ENCODE data around the gene VGLL4. TPM values are rescaled to one million over a fixed set of nuclear protein-coding genes. Genes with fewer than 3 reads are reported as not detected.

VGLL4 gene
- total RNA-seq, 1 donor from 2014 or later: 48.7 TPM

DNA sequence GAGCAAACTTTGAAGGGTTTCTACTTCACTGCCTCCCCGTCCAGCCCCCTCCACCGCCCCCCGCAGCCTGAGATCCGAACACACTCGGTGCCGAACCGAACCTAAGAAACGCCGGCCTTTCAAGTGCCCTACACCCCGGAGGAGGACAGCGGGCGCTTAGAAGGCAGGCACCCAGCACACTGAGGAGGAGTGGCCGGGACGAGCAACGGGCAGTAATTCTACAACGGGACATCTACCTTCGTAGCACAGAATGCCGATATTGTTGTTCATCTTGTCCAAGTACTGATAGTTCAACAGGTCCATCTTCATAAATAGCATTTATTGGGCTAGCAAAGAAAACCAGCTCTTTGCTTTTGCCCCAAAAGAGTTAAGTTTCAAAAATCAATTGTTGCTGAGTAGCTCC, 513 bp downstream of the VGLL4 start:
- peak; percentile 13 for DNase-seq (ENCODE audit: low spot score)
- no peaks in the 10 kb centered on the region for H3K9me3 Mint-ChIP-seq
- intact Hi-C loops (cut with micrococcal nuclease): loop anchor here (1.0 to 10.0 kb wide), 9 partner anchors 17 to 1782 kb away; partner anchors contain the start of genes ATG7, NUP210 and TAMM41
- H3K4me3 Mint-ChIP-seq: peak overlapping the region; percentile 95
- H3K4me1 Mint-ChIP-seq (ENCODE audit: low read depth): peaks cover 43% of the 10 kb centered on the region
- H3K27me3 Mint-ChIP-seq (ENCODE audit: insufficient read depth): peaks cover 15% of the 10 kb centered on the region
- H3K27ac Mint-ChIP-seq: peak overlapping the region; percentile 96
- peaks cover 18% of the 10 kb centered on the region for H3K36me3 Mint-ChIP-seq (ENCODE audit: low read depth)

DNA sequence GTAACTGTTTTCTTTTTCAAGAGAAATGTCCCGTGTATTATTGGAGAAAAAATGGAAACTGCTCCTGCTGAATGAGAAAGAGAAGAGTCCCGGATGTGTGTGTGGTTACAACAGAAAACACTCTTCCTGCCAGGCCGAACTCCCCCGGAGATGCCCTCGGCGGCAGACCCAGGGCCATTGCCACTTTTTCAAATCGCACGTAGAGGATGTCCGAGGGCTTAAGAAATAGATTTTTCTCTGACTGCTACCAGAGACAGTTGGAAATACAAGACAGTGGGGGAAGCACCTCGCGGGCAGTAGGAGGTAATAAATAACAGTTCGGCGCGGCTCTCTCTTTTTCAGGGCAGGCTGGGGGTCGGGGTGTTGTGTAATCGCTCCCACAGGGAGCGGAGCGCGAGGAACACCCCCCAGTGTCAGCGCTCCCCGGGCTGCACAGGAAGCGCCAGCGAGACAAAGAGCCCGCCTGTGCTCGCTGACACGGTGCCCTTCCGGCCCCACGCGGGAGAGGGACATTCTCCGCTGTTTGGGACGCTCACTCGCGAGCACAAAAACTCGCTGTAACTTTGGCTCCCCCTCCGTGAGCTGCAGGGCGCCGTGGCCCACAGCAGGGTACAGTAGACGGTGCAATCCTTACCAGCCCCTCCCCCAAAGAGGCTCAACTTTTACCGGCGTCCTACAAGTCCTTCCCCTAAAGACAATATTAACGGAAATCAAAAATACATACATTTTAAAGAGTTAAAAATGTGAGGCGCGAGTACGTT, 1.1 kb downstream of the VGLL4 start:
- peaks cover 49% of the 10 kb centered on the region for H3K4me1 Mint-ChIP-seq (ENCODE audit: low read depth)
- peak; percentile 57 for DNase-seq (ENCODE audit: low spot score)
- H3K27ac Mint-ChIP-seq: peak overlapping the region; percentile 96
- peak overlapping the region; percentile 95 for H3K4me3 Mint-ChIP-seq
- intact Hi-C loops (cut with micrococcal nuclease): loop anchor here (1.0 to 10.0 kb wide), 10 partner anchors 8 to 1782 kb away; partner anchors contain the start of genes ATG7, NUP210 and TAMM41
- no peaks in the 10 kb centered on the region for H3K9me3 Mint-ChIP-seq
- H3K36me3 Mint-ChIP-seq (ENCODE audit: low read depth): peaks cover 19% of the 10 kb centered on the region
- peaks cover 12% of the 10 kb centered on the region for H3K27me3 Mint-ChIP-seq (ENCODE audit: insufficient read depth)

DNA sequence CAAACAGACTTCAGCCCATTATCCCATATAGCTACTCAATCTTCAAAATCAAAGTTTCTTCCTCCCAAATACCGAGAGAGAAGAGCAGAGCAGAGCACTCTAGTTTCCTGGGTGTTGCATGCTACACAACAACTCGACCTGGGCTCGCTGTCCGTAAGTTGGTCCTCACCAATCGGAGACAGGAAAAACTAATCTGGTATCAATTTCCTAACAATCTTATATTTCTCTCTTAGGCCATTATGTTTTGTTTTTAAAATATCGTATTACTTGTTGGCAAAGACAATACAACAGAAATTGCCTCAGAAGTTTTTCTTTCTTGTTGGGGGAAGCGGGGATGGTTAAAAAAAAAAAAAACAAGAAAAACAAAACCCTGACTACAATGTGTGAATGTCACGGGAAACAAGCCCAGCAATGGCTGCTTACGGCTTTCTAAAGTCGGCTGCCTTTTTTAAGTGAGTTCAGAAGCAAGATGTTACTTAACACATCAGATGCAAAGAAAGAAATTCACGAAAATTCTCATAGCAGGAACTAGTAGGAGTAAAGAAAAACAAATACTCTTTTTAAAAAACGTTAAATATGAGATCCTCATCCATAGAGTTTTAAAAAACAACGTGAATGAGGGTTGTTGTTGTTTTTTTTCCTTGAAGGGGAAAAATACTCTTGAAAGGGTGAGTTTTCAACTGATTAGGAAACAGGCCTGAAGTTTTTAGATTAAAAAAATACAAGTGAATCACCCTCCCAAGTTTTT, 1.9 kb downstream of the VGLL4 start:
- H3K4me1 Mint-ChIP-seq (ENCODE audit: low read depth): peaks cover 53% of the 10 kb centered on the region
- H3K36me3 Mint-ChIP-seq (ENCODE audit: low read depth): peaks cover 22% of the 10 kb centered on the region
- DNase-seq (ENCODE audit: low spot score): no peak
- H3K27me3 Mint-ChIP-seq (ENCODE audit: insufficient read depth): peaks cover 6% of the 10 kb centered on the region
- intact Hi-C loops (cut with micrococcal nuclease): loop anchor here (1.0 to 10.0 kb wide), 9 partner anchors 8 to 1783 kb away; partner anchors contain the start of genes ATG7, NUP210 and TAMM41
- H3K9me3 Mint-ChIP-seq: no peaks in the 10 kb centered on the region
- peak overlapping the region; percentile 96 for H3K27ac Mint-ChIP-seq
- peak overlapping the region; percentile 95 for H3K4me3 Mint-ChIP-seq

DNA sequence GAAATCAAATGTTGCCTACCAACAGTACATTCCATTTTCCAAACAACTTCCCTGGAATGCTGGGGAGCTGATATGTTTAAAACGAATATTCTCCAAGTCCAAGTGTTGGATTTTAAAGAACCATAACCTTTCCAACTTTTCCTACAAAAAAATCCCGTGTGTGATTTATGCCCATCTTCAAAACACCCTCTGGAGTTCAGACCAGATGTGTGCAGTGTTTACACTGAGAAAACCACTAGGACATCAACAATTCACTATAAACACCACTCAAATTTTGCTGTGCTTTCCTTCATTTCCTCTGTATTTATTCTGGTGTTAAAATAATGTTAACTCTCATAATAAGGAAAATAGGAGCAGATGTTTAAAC, 2.4 kb downstream of the VGLL4 start:
- peaks cover 53% of the 10 kb centered on the region for H3K4me1 Mint-ChIP-seq (ENCODE audit: low read depth)
- DNase-seq (ENCODE audit: low spot score): no peak
- peak overlapping the region; percentile 96 for H3K27ac Mint-ChIP-seq
- peak overlapping the region; percentile 95 for H3K4me3 Mint-ChIP-seq
- H3K36me3 Mint-ChIP-seq (ENCODE audit: low read depth): peaks cover 25% of the 10 kb centered on the region
- intact Hi-C loops (cut with micrococcal nuclease): loop anchor here (5.0 to 10.0 kb wide), 4 partner anchors 59 to 1784 kb away; partner anchors contain the start of genes NUP210 and TAMM41
- no peaks in the 10 kb centered on the region for H3K9me3 Mint-ChIP-seq
- H3K27me3 Mint-ChIP-seq (ENCODE audit: insufficient read depth): peaks cover 4% of the 10 kb centered on the region

- Mint-ChIP-seq H3K36me3 (ENCODE audit: low read depth) (peaks cover 28% of the 10 kb centered on the region), H3K27me3 (ENCODE audit: insufficient read depth) (peaks cover 4% of the 10 kb centered on the region), H3K27ac (no peak overlapping the region), H3K4me1 (ENCODE audit: low read depth) (peaks cover 64% of the 10 kb centered on the region), H3K9me3 (no peaks in the 10 kb centered on the region), H3K4me3 (peak overlapping the region; percentile 95)
- intact Hi-C loops (cut with micrococcal nuclease): loop anchor here (5.0 to 10.0 kb wide), 4 partner anchors 58 to 1785 kb away; partner anchors contain the start of genes NUP210 and TAMM41
- no peak for DNase-seq (ENCODE audit: low spot score)
Measured at GRCh38 chr3:11640009-11640673, 3.6 kb downstream of the VGLL4 start.

- peaks cover 67% of the 10 kb centered on the region for H3K4me1 Mint-ChIP-seq (ENCODE audit: low read depth)
- H3K27ac Mint-ChIP-seq: no peak overlapping the region
- H3K4me3 Mint-ChIP-seq: peak overlapping the region; percentile 19
- intact Hi-C loops (cut with micrococcal nuclease): no loop called here
- peaks cover 2% of the 10 kb centered on the region for H3K27me3 Mint-ChIP-seq (ENCODE audit: insufficient read depth)
- no peak for DNase-seq (ENCODE audit: low spot score)
- no peaks in the 10 kb centered on the region for H3K9me3 Mint-ChIP-seq
- H3K36me3 Mint-ChIP-seq (ENCODE audit: low read depth): peaks cover 31% of the 10 kb centered on the region
Measured at GRCh38 chr3:11638495-11639358, 5.0 kb downstream of the VGLL4 start.

- no peak for DNase-seq (ENCODE audit: low spot score)
- Mint-ChIP-seq H3K27ac (no peak overlapping the region), H3K36me3 (ENCODE audit: low read depth) (peaks cover 33% of the 10 kb centered on the region), H3K4me3 (peak overlapping the region; percentile 12), H3K9me3 (no peaks in the 10 kb centered on the region), H3K4me1 (ENCODE audit: low read depth) (peaks cover 70% of the 10 kb centered on the region), H3K27me3 (ENCODE audit: insufficient read depth) (peaks cover 2% of the 10 kb centered on the region)
- intact Hi-C loops (cut with micrococcal nuclease): no loop called here
Measured at GRCh38 chr3:11637901-11638458, 5.7 kb downstream of the VGLL4 start.

DNA sequence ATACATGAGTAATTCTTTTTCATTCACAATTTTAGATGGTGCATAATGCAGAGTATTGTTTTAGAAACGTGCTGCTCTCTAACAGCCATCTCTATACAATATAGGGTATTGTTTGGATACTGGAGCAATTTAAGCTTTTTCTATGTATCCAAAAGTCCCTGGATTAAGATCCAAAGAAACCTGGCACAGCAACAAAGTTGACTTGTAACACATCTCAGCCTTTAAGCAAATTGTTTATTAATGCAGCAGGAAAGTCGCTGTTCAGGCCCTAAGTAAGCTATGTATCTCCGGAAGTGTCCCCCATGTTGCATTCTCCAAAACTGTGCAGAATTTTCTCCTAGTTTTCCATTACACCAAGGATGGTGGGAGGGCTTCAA, 7.3 kb downstream of the VGLL4 start:
- H3K4me1 Mint-ChIP-seq (ENCODE audit: low read depth): peaks cover 78% of the 10 kb centered on the region
- H3K27ac Mint-ChIP-seq: no peak overlapping the region
- peaks cover 4% of the 10 kb centered on the region for H3K27me3 Mint-ChIP-seq (ENCODE audit: insufficient read depth)
- H3K9me3 Mint-ChIP-seq: no peaks in the 10 kb centered on the region
- no peak overlapping the region for H3K4me3 Mint-ChIP-seq
- H3K36me3 Mint-ChIP-seq (ENCODE audit: low read depth): peaks cover 35% of the 10 kb centered on the region
- no peak for DNase-seq (ENCODE audit: low spot score)
- intact Hi-C loops (cut with micrococcal nuclease): no loop called here

- intact Hi-C loops (cut with micrococcal nuclease): no loop called here
- H3K27ac Mint-ChIP-seq: no peak overlapping the region
- no peak for DNase-seq (ENCODE audit: low spot score)
- no peak overlapping the region for H3K4me3 Mint-ChIP-seq
- H3K4me1 Mint-ChIP-seq (ENCODE audit: low read depth): peaks cover 80% of the 10 kb centered on the region
- H3K27me3 Mint-ChIP-seq (ENCODE audit: insufficient read depth): peaks cover 4% of the 10 kb centered on the region
- no peaks in the 10 kb centered on the region for H3K9me3 Mint-ChIP-seq
- peaks cover 38% of the 10 kb centered on the region for H3K36me3 Mint-ChIP-seq (ENCODE audit: low read depth)
Measured at GRCh38 chr3:11635680-11636393, 7.9 kb downstream of the VGLL4 start.

DNA sequence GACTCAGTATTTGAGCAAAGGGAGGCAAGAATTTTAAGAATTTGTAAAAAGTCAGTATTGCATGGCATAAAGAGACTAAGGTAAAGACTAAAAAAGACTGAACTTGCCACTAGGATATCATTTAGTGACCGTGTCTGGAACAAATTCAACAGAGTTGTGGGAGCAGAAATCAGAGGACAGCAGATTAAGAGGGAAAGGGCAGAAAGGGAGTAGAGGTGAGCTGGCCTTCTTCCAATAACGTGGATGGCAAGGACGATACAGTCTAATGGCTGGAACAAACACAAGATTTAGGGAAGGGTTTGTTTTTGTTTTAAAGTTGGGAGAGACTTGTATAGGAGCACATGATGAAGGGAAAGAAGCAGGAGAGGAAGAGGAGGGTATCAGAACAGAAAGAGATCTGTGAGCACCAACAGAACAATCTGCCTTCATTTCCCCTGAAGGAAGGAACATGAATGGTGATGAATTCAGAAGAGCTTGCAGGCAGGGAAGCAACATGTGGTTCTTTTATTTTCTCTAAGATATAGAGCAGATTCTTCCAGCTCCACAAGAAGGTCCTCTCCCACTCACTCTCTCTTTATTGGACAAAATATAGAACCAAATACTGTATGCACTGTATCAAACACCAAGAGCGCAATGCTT, 8.6 kb downstream of the VGLL4 start:
- H3K27me3 Mint-ChIP-seq (ENCODE audit: insufficient read depth): peaks cover 4% of the 10 kb centered on the region
- no peak overlapping the region for H3K4me3 Mint-ChIP-seq
- no peaks in the 10 kb centered on the region for H3K9me3 Mint-ChIP-seq
- peak overlapping the region; percentile 21 for H3K27ac Mint-ChIP-seq
- intact Hi-C loops (cut with micrococcal nuclease): loop anchor here (1.0 kb wide), 2 partner anchors 7 to 9 kb away; no protein-coding TSS in a partner anchor
- peaks cover 76% of the 10 kb centered on the region for H3K4me1 Mint-ChIP-seq (ENCODE audit: low read depth)
- peaks cover 36% of the 10 kb centered on the region for H3K36me3 Mint-ChIP-seq (ENCODE audit: low read depth)
- no peak for DNase-seq (ENCODE audit: low spot score)

GRCh38 chr3:11634081-11634635, 9.6 kb downstream of the VGLL4 start:
- no peak overlapping the region for H3K27ac Mint-ChIP-seq
- peaks cover 4% of the 10 kb centered on the region for H3K27me3 Mint-ChIP-seq (ENCODE audit: insufficient read depth)
- H3K4me3 Mint-ChIP-seq: peak overlapping the region; percentile 21
- H3K9me3 Mint-ChIP-seq: no peaks in the 10 kb centered on the region
- H3K4me1 Mint-ChIP-seq (ENCODE audit: low read depth): peaks cover 76% of the 10 kb centered on the region
- H3K36me3 Mint-ChIP-seq (ENCODE audit: low read depth): peaks cover 35% of the 10 kb centered on the region
- DNase-seq (ENCODE audit: low spot score): peak; percentile 15
- intact Hi-C loops (cut with micrococcal nuclease): loop anchor here (1.0 kb wide), 2 partner anchors 8 kb away; no protein-coding TSS in a partner anchor

All from activated T-helper 1 cell treated with anti-CD3 and anti-CD28 coated beads, Interleukin-12 subunit alpha, Interleukin-12 subunit beta, Interleukin-2, Interleukin-4 antibody, amounts not matched to agents 30 ng/mL and 10 ng/mL and 1 ng/mL, durations not matched to agents 14 hours and 24 hours and 36 hours (primary cell).